K562 (cell line): ENCODE measurements around the gene ADCY4. TPM values are rescaled to one million over a fixed set of nuclear protein-coding genes. Genes with fewer than 3 reads are reported as not detected.

Source experiments
- ATAC-seq: fragments of 200-7000 bp; cut with Tn5 transposase; 3 replicates; pipeline ENCODE4 v1.9.1; 2020; ENCODE audit warnings: moderate library complexity
- BruUV-seq: library from RNA; stranded (reverse); fragments of 400-500 nt; replicated peaks from 2 replicates; lab custom pipeline; 2021; lab: Mats Ljungman, UMichigan
- CTCF ChIA-PET: fragments of 300-600 bp; formaldehyde crosslinking; extraction: SDS; loops from one replicate; lab custom pipeline; 2021; ENCODE audit warnings: low intra/inter-chr PET ratio; lab: Yijun Ruan, JAX
- POLR2A ChIA-PET: fragments of 300-600, 350-650 bp; sonication (Branson Sonifier 250); formaldehyde crosslinking; extraction: SDS; loops from one replicate; lab custom pipeline; 2021; ENCODE audit warnings: antibody characterized with exemption, inconsistent platforms; lab: Yijun Ruan, JAX
- DNase-seq, 4 experiments: peaks; one replicate each; pipeline versions ENCODE4 v3.0.0 to v3.0.0-alpha.2; 2011 to 2018; ENCODE audit warnings: low spot score in 3 of 4, mixed read lengths in 3 of 4; ENCODE audit errors: extremely low read depth in 1 of 4
- FAIRE-seq: peaks from 2 replicates; lab custom pipeline; 2011; peaks lifted over from hg19 to GRCh38; lab: Jason Lieb, UNC
- H2AFZ ChIP-seq: 2 replicates; pipeline ENCODE4 v1.6.0; 2011; ENCODE audit warnings: low read depth, low read length, control low read depth, inconsistent platforms
- H3K27ac ChIP-seq: fragments of 200-600 bp; 3 replicates; pipeline ENCODE4 v1.8.0; 2011; ENCODE audit warnings: low read depth, mild to moderate bottlenecking, control low read depth, inconsistent platforms, low read length, moderate library complexity, mixed read lengths; ENCODE audit errors: extremely low read depth
- H3K27me3 ChIP-seq, 2 experiments: fragments of 300-600 bp in 1 of 2; 2 replicates in 1 of 2; 3 replicates in 1 of 2; pipeline versions ENCODE4 v1.6.0 to v1.8.0; 2011; ENCODE audit warnings: inconsistent platforms in 2 of 2, low read length in 2 of 2, mild to moderate bottlenecking in 1 of 2, mixed read lengths in 1 of 2, moderate library complexity in 1 of 2; ENCODE audit not compliant: control insufficient read depth in 2 of 2, insufficient read depth in 2 of 2
- H3K36me3 ChIP-seq: fragments of 300-600 bp; 3 replicates; pipeline ENCODE4 v1.8.0; 2011; ENCODE audit warnings: mild to moderate bottlenecking, low read length, inconsistent platforms; ENCODE audit not compliant: control insufficient read depth, insufficient read depth
- H3K4me1 ChIP-seq, 2 experiments: fragments of 200-600 bp in 1 of 2; replicated peaks in 1 of 2; 2 replicates in 1 of 2; 3 replicates in 1 of 2; pipeline versions ENCODE4 v1.5.1 to v1.8.0; 2011; ENCODE audit warnings: inconsistent platforms in 2 of 2, low read length in 2 of 2, mild to moderate bottlenecking in 1 of 2, mixed read lengths in 1 of 2, moderate library complexity in 1 of 2; ENCODE audit not compliant: control insufficient read depth in 2 of 2, insufficient read depth in 2 of 2
- H3K4me2 ChIP-seq: 2 replicates; pipeline ENCODE4 v1.6.1; 2011; ENCODE audit warnings: low read length, control low read depth, inconsistent platforms, mixed read lengths; ENCODE audit not compliant: insufficient read depth
- H3K4me3 ChIP-seq: fragments of 200-600 bp; sonication (generic), shearing (Covaris generic); 2 replicates; pipeline ENCODE4 v1.5.1; 2016; ENCODE audit warnings: control low read depth, inconsistent platforms
- H3K79me2 ChIP-seq: fragments of 200-600 bp; 3 replicates; pipeline ENCODE4 v1.8.0; 2011; ENCODE audit warnings: low read length, inconsistent platforms; ENCODE audit not compliant: control insufficient read depth, insufficient read depth
- H3K9ac ChIP-seq, 2 experiments: 2 replicates each; pipeline versions ENCODE4 v1.6.0 to v1.6.1; 2011; ENCODE audit warnings: low read depth in 2 of 2, low read length in 2 of 2, control low read depth in 1 of 2, inconsistent platforms in 1 of 2, mild to moderate bottlenecking in 1 of 2, mixed read lengths in 1 of 2; ENCODE audit not compliant: insufficient read depth in 1 of 2
- H3K9me1 ChIP-seq: one replicate; pipeline ENCODE4 v1.6.0; 2011; ENCODE audit warnings: inconsistent platforms, mild to moderate bottlenecking, low read length, moderate library complexity; ENCODE audit not compliant: control insufficient read depth, insufficient read depth
- H3K9me3 ChIP-seq: replicated peaks from 2 replicates; pipeline ENCODE4 v1.5.1; 2011; ENCODE audit warnings: low read depth, low read length, inconsistent platforms; ENCODE audit not compliant: control insufficient read depth, insufficient read depth
- H4K20me1 ChIP-seq: replicated peaks from 2 replicates; pipeline ENCODE4 v1.6.1; 2011; ENCODE audit warnings: low read length, inconsistent platforms, mixed read lengths; ENCODE audit not compliant: control insufficient read depth, insufficient read depth
- ASH1L ChIP-seq: fragments of 450-650 bp; IDR thresholded peaks from 2 replicates; pipeline ENCODE4 v1.6.1; 2018; ENCODE audit warnings: borderline replicate concordance, mild to moderate bottlenecking, low read depth; ENCODE audit not compliant: partially characterized antibody
- BRF1 ChIP-seq: IDR thresholded peaks from 3 replicates; pipeline ENCODE4 v1.6.1; 2011; ENCODE audit warnings: borderline replicate concordance, mild to moderate bottlenecking; ENCODE audit not compliant: insufficient read length; ENCODE audit errors: extremely low read depth
- CBX3 ChIP-seq, 2 experiments: IDR thresholded peaks; 1 replicate in 1 of 2; 2 replicates in 1 of 2; pipeline ENCODE4 v1.6.1; 2012; ENCODE audit warnings: inconsistent platforms in 2 of 2, low read length in 2 of 2, borderline replicate concordance in 1 of 2, control low read depth in 1 of 2
- ELK1 ChIP-seq: sonication (generic); formaldehyde crosslinking; IDR thresholded peaks from 2 replicates; pipeline ENCODE4 v1.8.1; 2022; ENCODE audit warnings: missing genetic modification reagents
- ETV1 ChIP-seq: fragments of 450-650 bp; conservative IDR thresholded peaks from 2 replicates; pipeline ENCODE4 v1.6.1; 2016; ENCODE audit warnings: missing genetic modification characterization, control low read depth, low read depth, missing compliant biosample characterization
- HEY1 ChIP-seq: fragments of 250-450 bp; sonication (Bioruptor Pico); IDR thresholded peaks from 2 replicates; pipeline ENCODE4 v1.5.0; 2020; ENCODE audit warnings: mild to moderate bottlenecking, moderate library complexity, borderline replicate concordance
- NFYB ChIP-seq: IDR thresholded peaks from 2 replicates; pipeline ENCODE4 v1.6.1; 2011; ENCODE audit warnings: mild to moderate bottlenecking, moderate library complexity; ENCODE audit not compliant: insufficient read length; ENCODE audit errors: extremely low read depth
- NKRF ChIP-seq: fragments of 450-650 bp; IDR thresholded peaks from 2 replicates; pipeline ENCODE4 v1.6.1; 2016; ENCODE audit warnings: borderline replicate concordance
- NR3C1 ChIP-seq: sonication (generic); formaldehyde crosslinking; IDR thresholded peaks from 2 replicates; pipeline ENCODE4 v1.8.1; 2022; ENCODE audit warnings: missing genetic modification reagents
- RFX5 ChIP-seq: IDR thresholded peaks from 2 replicates; pipeline ENCODE4 v1.6.1; 2011; ENCODE audit warnings: low read depth, mild to moderate bottlenecking, improper control_type of control experiment, low read length
- RNF2 ChIP-seq: sonication (generic); IDR thresholded peaks from 2 replicates; pipeline ENCODE4 v1.6.1; 2016
- VEZF1 ChIP-seq: fragments of 200-800 bp; sonication (Bioruptor generic); IDR thresholded peaks from 2 replicates; pipeline ENCODE4 v1.6.1; 2017; ENCODE audit warnings: missing genetic modification characterization, missing compliant biosample characterization
- ZC3H8 ChIP-seq: fragments of 450-650 bp; IDR thresholded peaks from 2 replicates; pipeline ENCODE4 v1.6.1; 2017
- ZNF184 ChIP-seq: sonication (generic); formaldehyde crosslinking; IDR thresholded peaks from 2 replicates; pipeline ENCODE4 v1.5.0; 2020; ENCODE audit warnings: missing genetic modification reagents
- WGBS: fragments of 100-300 bp; shearing (Covaris generic); methylation state at CpG from one replicate; pipeline ENCODE4 v1.1.6; 2016; ENCODE audit warnings: low coverage, mixed read lengths; ENCODE audit not compliant: insufficient coverage; ENCODE audit errors: missing lambda C conversion rate; 5-methylcytosine and 5-hydroxymethylcytosine counted together
- in situ Hi-C: fragments of 300-500 bp; cut with MboI; formaldehyde crosslinking; loops from 4 replicates; pipeline ENCODE4 v1.15.0; 2018; ENCODE audit warnings: inconsistent platforms, mixed read lengths
- intact Hi-C: fragments of 100-400 bp; cut with micrococcal nuclease; formaldehyde crosslinking; loops from 2 replicates; pipeline ENCODE4 v1.14.2; 2022
- polyA plus RNA-seq, 8 experiments: library from polyadenylated mRNA; depleted of rRNA in 4 of 8; stranded (reverse) in 5 of 8; unstranded in 3 of 8; fragments of >200 nt; fragmentation: Nextera tagmentation in 2 of 8; fragmentation: Illumina TruSeq in 1 of 8; extraction: Ambion mirVana in 2 of 8; extraction: Trizol in 1 of 8; gene quantifications; 2 replicates each; pipeline versions ENCODE4 v1.2.1 to v1.2.3, GENCODE V29; 2011 to 2014; ENCODE audit warnings: inconsistent platforms in 1 of 8, missing spikeins in 1 of 8
- total RNA-seq, 7 experiments: library from RNA; depleted of rRNA in 6 of 7; stranded (reverse); fragments of >200 nt in 6 of 7; fragmentation: Illumina TruSeq in 2 of 7; extraction: Trizol in 2 of 7; gene quantifications; 2 replicates each; pipeline versions ENCODE4 v1.2.1 to v1.2.3, GENCODE V29; 2011 to 2021; ENCODE audit warnings: low replicate concordance in 1 of 7

Gene ADCY4
- total and polyA plus RNA-seq, 9 of the 15 experiments (the other 6 are each of a cell fraction or from before 2014, with no cell fraction given): 0.04 to 0.31 (median 0.15) TPM; not detected in 2

- TF ChIP-seq NKRF (no peak), CBX3 (IDR thresholded peaks at IDR 0.05; ENCODE audit: borderline replicate concordance in 1 of 2, low read length in 2 of 2) (no peak), HEY1 (CRISPR knock-in tag) (no peak), ZNF184 (CRISPR knock-in tag) (no peak), ETV1 (tag) (no peak)
Measured at GRCh38 chr14:24324024-24324423, 10.8 kb downstream of the ADCY4 start (continued).

GRCh38 chr14:24323341-24323740 is 11.5 kb downstream of the ADCY4 start:
- no peak for ATAC-seq
- H4K20me1 ChIP-seq: no peaks in the 10 kb centered on the region
- peaks cover 0 to 4% of the 10 kb centered on the region in 2 experiments; a peak in 4 of 5 replicates for H3K4me1 ChIP-seq
- H3K36me3 ChIP-seq: no peaks in the 10 kb centered on the region
- H3K79me2 ChIP-seq: no peaks in the 10 kb centered on the region
- intact Hi-C loops (no loop called here), in situ Hi-C loops (no loop called here)
- H3K9me3 ChIP-seq: no peaks in the 10 kb centered on the region
- DNase-seq: no peak
- no peak overlapping the region for H3K27ac ChIP-seq
- H3K4me2 ChIP-seq: no peak overlapping the region
- no peaks in the 10 kb centered on the region for H3K9me1 ChIP-seq
- POLR2A ChIA-PET: interaction anchor here (0.6 to 1.2 kb wide), 2 partner anchors 116 to 1540 kb away, joined by 3 read pairs; no protein-coding TSS in a partner anchor
- 0% methylated on average over 3 of the region's 3 CpGs for WGBS
- H2AFZ ChIP-seq: no peak overlapping the region
- no peak for FAIRE-seq
- no peaks in the 10 kb centered on the region for H3K27me3 ChIP-seq
- BruUV-seq: no TSS peak
- no peak overlapping the region for H3K9ac ChIP-seq
- CTCF ChIA-PET: no interaction called here
- TF ChIP-seq ZC3H8: no peak
- no peak for TF ChIP-seq NFYB
- no peak for TF ChIP-seq VEZF1 (CRISPR knock-in tag)
- TF ChIP-seq ELK1 (CRISPR knock-in tag): no peak
- TF ChIP-seq BRF1: no peak
- no peak for TF ChIP-seq RNF2
- no peak for TF ChIP-seq RFX5
- no peak for TF ChIP-seq NR3C1
- no peak for TF ChIP-seq ASH1L
- H3K4me3 ChIP-seq: no peak overlapping the region
